Measurements from ENCODE around the gene KCND3. TPM values are rescaled to one million over a fixed set of nuclear protein-coding genes. Genes with fewer than 3 reads are reported as not detected.
"Not testable (repeated sequence)": the region's sequence is repeated elsewhere in the genome, so short reads cannot be mapped to it uniquely, and the experiment has no call there.

The KCND3 gene
- total RNA-seq, 2 experiments from 2014 or later: not detected

DNA sequence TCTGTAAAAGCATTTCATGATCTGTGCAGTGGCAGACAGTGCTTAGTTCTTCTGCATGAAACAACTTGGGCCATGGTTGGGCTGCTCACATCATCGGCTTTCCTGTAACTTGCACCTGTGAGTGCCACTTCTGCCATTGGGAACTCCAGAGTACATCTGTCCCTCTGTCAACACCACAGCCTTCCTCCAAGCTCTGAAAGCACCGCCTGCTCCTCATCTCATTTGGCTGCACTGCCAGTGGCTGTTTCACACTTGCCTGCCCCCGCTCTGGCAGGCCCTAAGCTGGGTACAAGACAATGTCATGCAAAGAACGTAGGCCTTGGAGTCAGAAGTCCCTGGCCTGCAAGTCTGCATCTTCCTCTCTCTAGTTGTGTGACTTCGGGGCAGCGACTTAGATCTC, 187.4 kb downstream of the KCND3 start:
- Mint-ChIP-seq H3K9me3 (no peaks in the 10 kb centered on the region), H3K36me3 (no peaks in the 10 kb centered on the region), H3K27me3 (no peaks in the 10 kb centered on the region), H3K27ac (no peak overlapping the region), H3K4me3 (no peak overlapping the region), H3K4me1 (no peaks in the 10 kb centered on the region)
- no peak for DNase-seq
- no peak for ATAC-seq (ENCODE audit: low read depth)
- POLR2A ChIA-PET: no interaction called here

DNA sequence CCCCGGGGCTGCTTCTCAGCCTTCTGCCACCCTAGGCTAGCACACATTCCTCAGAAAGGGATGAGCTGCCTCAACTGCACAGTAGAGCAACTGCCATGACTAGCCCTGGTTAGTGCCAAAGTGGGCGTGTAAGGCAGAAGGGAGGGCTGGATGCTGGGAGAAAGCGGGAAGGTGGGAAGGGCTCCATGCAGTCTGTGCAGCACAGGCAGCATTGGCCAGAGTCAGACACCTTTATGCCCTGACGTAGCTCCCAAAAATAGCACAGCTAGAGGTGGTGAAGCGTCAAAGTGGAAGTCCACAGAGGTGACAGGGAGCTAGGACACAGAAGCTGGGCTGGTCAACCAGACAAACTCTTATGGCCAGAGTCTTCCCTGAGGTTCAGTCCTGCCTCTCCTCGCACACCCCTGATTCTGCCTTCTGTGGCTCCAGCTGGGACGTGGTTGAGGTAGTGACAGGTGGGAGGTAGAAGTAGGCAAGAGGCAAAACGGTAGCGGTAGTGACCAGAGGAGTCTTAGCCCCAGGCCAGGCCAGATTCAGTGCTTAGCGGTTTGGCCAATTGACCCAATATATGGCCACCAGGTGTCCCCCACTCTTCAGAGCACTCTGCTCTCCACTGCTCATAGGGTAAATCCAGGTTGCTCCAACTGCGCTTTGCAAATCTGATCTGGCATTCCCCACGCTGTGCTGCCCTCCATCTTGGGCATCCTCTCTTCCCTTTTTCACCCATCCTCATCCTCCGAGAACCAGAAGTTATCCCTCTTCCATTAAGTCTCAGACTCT, 188.2 kb downstream of the KCND3 start:
- H3K27me3 Mint-ChIP-seq: no peaks in the 10 kb centered on the region
- no peak overlapping the region for H3K27ac Mint-ChIP-seq
- no peaks in the 10 kb centered on the region for H3K36me3 Mint-ChIP-seq
- ATAC-seq (ENCODE audit: low read depth) (no peak), DNase-seq (no peak)
- H3K4me1 Mint-ChIP-seq: no peaks in the 10 kb centered on the region
- H3K9me3 Mint-ChIP-seq: no peaks in the 10 kb centered on the region
- POLR2A ChIA-PET: no interaction called here
- no peak overlapping the region for H3K4me3 Mint-ChIP-seq

DNA sequence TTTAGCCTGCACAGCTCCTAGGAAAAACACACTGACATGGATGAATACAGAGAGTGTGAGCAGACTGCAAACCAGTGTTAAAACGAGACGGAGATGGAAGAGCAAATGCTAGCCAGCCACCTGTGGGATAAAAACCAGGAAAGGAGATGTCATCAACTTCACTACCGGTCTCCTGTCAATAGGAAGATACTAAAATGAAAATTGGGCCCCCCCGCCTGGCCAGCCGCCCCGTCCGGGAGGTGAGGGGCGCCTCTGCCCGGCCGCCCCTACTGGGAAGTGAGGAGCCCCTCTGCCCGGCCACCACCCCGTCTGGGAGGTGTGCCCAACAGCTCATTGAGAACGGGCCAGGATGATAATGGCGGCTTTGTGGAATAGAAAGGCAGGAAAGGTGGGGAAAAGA, 189.7 kb downstream of the KCND3 start:
- H3K27me3 Mint-ChIP-seq; H3K4me1 Mint-ChIP-seq; POLR2A ChIA-PET; ATAC-seq (ENCODE audit: low read depth); H3K4me3 Mint-ChIP-seq; H3K36me3 Mint-ChIP-seq; DNase-seq; H3K27ac Mint-ChIP-seq; H3K9me3 Mint-ChIP-seq: not testable (repeated sequence)

DNA sequence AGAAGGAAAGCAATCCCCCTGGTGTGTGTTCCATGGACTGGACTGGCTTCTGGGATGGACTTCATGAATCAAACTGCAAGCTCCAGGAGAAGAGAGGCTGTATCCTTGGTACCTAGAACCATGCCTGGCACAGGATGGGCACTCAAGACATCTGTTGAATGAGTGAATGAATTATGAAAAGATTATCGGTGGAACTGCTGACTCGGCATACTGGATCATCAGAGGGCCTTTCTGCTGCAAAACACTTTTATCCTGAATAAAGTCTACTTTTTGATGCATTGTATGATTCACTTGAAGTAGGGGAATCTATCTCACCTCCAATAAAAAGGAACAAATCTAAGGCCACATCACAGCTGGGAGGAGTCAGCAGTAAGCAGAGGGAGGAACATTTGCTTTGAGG, 190.9 kb downstream of the KCND3 start:
- POLR2A ChIA-PET: no interaction called here
- Mint-ChIP-seq H3K9me3 (no peaks in the 10 kb centered on the region), H3K4me3 (no peak overlapping the region), H3K36me3 (no peaks in the 10 kb centered on the region), H3K4me1 (no peaks in the 10 kb centered on the region), H3K27me3 (no peaks in the 10 kb centered on the region), H3K27ac (no peak overlapping the region)
- ATAC-seq (ENCODE audit: low read depth) (no peak), DNase-seq (no peak)

DNA sequence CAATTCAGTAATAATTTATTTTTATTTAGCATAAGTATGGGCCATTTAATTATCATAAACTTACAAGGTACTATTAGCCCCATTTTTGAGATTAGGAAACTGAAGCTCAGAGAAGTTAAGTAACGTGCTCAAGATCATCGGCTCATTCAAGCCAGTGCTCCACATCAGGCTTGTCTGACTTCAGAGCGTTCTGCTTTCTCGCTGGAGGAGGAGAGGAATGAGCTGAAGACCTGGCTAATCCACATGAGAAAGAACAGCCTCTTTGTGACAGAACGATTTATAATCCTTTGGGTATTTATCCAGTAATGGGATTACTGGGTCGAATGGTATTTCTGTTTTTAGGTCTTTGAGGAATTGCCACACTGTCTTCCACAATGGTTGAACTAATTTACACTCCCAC, 194.1 kb downstream of the KCND3 start:
- Mint-ChIP-seq H3K27ac (no peak overlapping the region), H3K27me3 (peaks cover 14% of the 10 kb centered on the region), H3K4me1 (no peaks in the 10 kb centered on the region), H3K36me3 (no peaks in the 10 kb centered on the region), H3K9me3 (no peaks in the 10 kb centered on the region), H3K4me3 (no peak overlapping the region)
- DNase-seq (no peak), ATAC-seq (ENCODE audit: low read depth) (no peak)
- POLR2A ChIA-PET: no interaction called here

DNA sequence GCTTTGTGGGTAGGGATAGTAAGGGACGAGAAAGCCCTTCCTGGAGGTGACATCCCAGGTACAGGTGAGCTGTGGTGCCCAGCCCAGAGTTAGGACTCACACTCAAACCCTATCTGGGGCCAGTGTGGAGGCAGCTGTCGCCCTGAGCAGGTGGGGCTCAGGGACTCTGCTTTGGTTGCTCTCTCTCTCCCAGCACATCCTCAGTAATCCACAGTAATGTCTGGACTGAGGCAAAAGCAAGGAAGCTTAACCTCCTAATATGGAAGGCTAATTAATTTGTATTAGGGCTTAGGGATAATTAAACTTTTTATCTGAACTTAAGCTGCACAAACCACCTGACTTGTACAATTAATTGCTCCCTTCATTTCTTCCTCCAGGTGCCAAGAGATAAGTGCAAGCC, 195.5 kb downstream of the KCND3 start:
- no peak overlapping the region for H3K27ac Mint-ChIP-seq
- no peak overlapping the region for H3K4me3 Mint-ChIP-seq
- peaks cover 14% of the 10 kb centered on the region for H3K27me3 Mint-ChIP-seq
- H3K4me1 Mint-ChIP-seq: no peaks in the 10 kb centered on the region
- POLR2A ChIA-PET: no interaction called here
- ATAC-seq (ENCODE audit: low read depth) (no peak), DNase-seq (no peak)
- H3K36me3 Mint-ChIP-seq: no peaks in the 10 kb centered on the region
- no peaks in the 10 kb centered on the region for H3K9me3 Mint-ChIP-seq

GRCh38 chr1:111792249-111792648, 197.2 kb downstream of the KCND3 start:
- Mint-ChIP-seq H3K36me3 (no peaks in the 10 kb centered on the region), H3K27ac (no peak overlapping the region), H3K4me3 (no peak overlapping the region), H3K4me1 (no peaks in the 10 kb centered on the region), H3K27me3 (peaks cover 16% of the 10 kb centered on the region), H3K9me3 (no peaks in the 10 kb centered on the region)
- DNase-seq (no peak), ATAC-seq (ENCODE audit: low read depth) (no peak)
- POLR2A ChIA-PET: no interaction called here

DNA sequence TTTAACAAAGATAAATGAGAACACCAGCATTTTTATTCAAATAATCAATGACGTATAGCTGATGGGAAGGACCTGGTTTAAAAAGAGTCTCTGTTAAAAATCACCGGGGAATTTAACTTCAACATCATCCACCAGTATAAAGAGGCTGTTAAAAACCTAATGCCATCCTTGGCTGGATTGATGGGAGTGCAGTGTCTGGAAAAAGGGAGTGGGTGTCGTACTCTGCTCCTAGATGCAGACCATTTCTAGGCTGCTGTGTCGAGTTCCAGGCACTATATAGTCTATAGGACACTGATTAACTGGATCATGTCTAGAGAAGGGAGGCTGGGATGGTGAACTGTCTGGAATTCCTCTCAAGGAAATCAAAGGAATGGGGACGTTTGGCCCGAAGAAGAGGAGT, 197.7 kb downstream of the KCND3 start:
- H3K36me3 Mint-ChIP-seq: no peaks in the 10 kb centered on the region
- POLR2A ChIA-PET: no interaction called here
- H3K4me3 Mint-ChIP-seq: no peak overlapping the region
- H3K27ac Mint-ChIP-seq: no peak overlapping the region
- H3K27me3 Mint-ChIP-seq: peaks cover 16% of the 10 kb centered on the region
- no peaks in the 10 kb centered on the region for H3K4me1 Mint-ChIP-seq
- no peak for ATAC-seq (ENCODE audit: low read depth)
- DNase-seq: no peak
- no peaks in the 10 kb centered on the region for H3K9me3 Mint-ChIP-seq

DNA sequence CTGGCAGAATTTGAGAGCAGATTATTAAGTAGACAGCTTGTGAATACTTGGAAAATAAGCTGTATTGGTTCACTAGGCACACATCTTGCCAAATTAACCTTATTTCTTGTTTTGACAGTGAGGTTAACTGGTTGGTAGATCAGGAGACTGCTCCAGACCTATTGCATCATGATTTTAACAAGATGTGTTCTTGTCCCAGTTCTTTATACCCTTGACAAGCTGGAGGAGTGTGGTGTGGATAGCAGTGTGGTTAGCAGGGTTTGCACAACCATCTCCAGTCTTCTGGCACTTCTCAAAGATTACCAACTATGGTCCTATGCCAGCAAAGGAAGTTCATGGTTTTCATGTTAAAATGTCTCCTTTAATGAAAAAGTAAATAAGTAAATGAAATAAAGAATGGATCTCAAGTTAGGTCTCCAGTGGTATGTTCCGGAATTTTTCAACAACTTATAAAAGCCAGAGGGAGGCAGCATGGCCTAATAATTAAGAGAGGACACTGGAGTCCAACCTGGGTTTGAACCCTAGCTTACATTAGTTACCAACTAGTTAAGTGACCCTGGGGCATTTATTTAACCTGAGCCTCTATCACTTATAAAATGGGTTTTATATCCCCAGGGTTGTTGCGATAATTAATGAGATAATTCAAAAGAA, 199.7 kb downstream of the KCND3 start:
- DNase-seq (no peak), ATAC-seq (ENCODE audit: low read depth) (no peak)
- Mint-ChIP-seq H3K9me3 (no peaks in the 10 kb centered on the region), H3K4me3 (no peak overlapping the region), H3K27ac (no peak overlapping the region), H3K36me3 (no peaks in the 10 kb centered on the region), H3K27me3 (peaks cover 18% of the 10 kb centered on the region), H3K4me1 (no peaks in the 10 kb centered on the region)
- POLR2A ChIA-PET: no interaction called here

DNA sequence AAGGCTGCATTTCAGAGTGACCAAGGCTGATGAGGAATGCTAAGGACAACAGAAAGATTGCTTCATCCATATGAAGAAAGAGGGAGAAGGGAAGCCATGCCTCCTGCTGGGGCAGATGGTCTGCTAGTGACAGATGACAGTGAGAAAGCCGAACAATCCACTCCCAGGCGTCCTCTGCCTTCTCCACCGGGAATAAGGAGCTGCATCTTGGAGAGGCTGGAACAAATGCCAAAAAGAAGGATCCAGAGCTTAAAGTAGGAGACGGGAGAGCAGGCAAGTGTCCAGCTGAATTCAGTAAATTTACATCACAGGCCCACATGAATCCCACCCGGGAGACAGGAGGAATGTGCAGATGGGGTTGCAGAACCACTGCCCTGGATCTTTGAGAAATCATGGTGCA, 200.3 kb downstream of the KCND3 start:
- no peaks in the 10 kb centered on the region for H3K4me1 Mint-ChIP-seq
- DNase-seq (no peak), ATAC-seq (ENCODE audit: low read depth) (no peak)
- no peak overlapping the region for H3K4me3 Mint-ChIP-seq
- POLR2A ChIA-PET: no interaction called here
- peaks cover 20% of the 10 kb centered on the region for H3K27me3 Mint-ChIP-seq
- no peaks in the 10 kb centered on the region for H3K9me3 Mint-ChIP-seq
- H3K27ac Mint-ChIP-seq: no peak overlapping the region
- no peaks in the 10 kb centered on the region for H3K36me3 Mint-ChIP-seq

DNA sequence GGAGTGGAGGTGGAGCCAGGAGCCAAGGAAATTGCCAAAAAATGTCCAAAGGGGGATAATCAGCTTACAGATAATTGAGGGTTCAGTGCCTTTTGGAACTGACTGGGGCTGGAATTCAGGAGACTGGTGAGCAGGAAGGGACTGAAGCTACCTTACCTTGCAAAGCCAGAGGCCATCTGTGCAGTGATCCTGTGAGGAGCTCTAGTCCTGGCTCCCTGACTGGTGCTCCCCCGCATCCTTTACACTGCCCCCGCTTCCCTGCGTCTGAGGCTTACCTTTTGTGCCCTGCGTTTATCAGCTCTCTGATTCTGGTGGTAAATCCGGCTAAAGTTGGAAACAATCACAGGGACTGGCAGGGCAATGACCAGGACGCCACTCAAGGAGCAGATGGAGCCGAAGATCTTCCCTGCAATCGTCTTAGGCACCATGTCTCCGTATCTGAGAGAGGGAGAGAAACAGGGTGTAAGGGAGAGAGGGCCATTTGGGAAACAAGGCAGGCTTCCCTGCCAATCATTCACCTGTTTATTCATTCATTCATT, 202.7 kb downstream of the KCND3 start:
- Mint-ChIP-seq H3K9me3 (no peaks in the 10 kb centered on the region), H3K36me3 (no peaks in the 10 kb centered on the region), H3K27me3 (peaks cover 20% of the 10 kb centered on the region), H3K27ac (no peak overlapping the region), H3K4me1 (no peaks in the 10 kb centered on the region), H3K4me3 (no peak overlapping the region)
- POLR2A ChIA-PET: no interaction called here
- DNase-seq (no peak), ATAC-seq (ENCODE audit: low read depth) (no peak)

DNA sequence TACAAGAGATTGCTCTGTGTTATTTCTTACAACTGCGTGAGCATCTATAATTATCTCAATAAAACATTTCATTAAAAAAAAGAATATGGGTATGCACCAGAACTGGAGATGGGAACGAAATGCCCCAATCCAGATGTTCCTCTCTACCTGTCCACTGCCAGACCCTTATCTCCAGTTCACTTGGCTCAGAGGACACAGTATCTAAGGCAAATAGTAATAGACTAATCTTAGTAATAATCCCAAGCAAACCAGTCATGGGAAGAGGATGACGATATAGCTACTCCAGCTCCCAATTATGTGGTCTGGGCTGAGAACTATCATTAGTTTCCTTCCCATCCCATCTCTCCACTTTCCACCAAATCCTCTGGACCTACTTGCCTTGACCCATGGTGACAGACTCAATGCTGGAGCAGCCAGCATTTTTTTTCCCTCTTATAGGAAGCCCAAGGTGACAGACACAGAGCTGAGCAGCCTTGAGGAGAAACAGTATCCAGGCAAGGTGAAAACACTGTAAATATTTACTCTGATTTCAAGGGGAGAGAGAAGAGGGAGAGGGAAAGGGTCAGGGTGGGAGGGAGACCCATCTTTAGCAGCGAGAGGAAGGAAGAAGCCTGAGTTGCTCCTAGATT, 205.1 kb downstream of the KCND3 start:
- POLR2A ChIA-PET: no interaction called here
- ATAC-seq (ENCODE audit: low read depth) (no peak), DNase-seq (no peak)
- Mint-ChIP-seq H3K27me3 (peaks cover 11% of the 10 kb centered on the region), H3K36me3 (no peaks in the 10 kb centered on the region), H3K9me3 (no peaks in the 10 kb centered on the region), H3K27ac (no peak overlapping the region), H3K4me3 (no peak overlapping the region), H3K4me1 (no peaks in the 10 kb centered on the region)

DNA sequence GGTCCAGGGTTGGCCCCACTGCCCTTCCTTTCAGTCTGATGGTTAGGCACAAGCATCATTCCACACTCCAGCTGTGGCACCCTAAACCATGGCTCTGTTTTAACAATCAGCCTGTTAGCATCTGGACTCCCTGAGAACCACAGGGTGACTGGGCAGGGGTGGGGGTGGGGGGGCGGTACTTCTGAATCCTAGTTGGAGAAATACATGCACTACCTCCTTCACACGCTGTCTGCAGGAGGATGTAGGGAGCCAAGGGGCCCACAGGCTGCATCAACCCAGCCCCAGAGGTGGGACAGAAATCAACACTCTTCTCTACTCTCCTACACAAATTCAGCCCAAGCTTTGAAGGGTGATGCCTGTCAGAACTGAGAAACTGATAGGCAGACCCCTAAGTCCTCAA, 209.9 kb downstream of the KCND3 start:
- Mint-ChIP-seq H3K36me3 (no peaks in the 10 kb centered on the region), H3K4me3 (no peak overlapping the region), H3K9me3 (no peaks in the 10 kb centered on the region), H3K4me1 (no peaks in the 10 kb centered on the region), H3K27me3 (peaks cover 6% of the 10 kb centered on the region), H3K27ac (no peak overlapping the region)
- DNase-seq: no peak
- ATAC-seq (ENCODE audit: low read depth): no peak
- POLR2A ChIA-PET: no interaction called here

DNA sequence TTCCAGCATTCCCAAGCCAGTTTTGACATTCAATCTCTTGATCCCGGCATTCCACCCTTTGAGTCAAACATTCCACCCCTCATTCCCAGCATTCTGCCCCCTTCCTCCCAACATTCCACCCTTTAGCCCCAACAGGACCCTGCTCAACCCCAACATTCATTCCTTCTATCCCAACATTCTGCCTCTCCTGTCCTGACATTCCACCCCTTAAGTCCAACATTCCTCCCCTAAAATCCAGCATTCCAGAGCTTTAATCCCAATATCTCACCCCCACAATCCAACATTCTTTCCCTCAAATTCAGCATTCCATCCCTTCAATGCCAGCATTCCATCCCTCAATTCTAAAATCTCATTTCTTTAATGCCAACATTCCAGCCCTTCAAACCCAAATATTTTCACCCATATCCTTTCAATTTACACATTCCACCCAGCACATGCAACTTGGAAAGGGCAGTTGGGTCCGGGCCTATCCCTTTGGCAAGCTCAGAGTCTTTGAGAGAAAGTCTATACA, 210.9 kb downstream of the KCND3 start:
- POLR2A ChIA-PET: no interaction called here
- no peak for ATAC-seq (ENCODE audit: low read depth)
- Mint-ChIP-seq H3K36me3 (no peaks in the 10 kb centered on the region), H3K9me3 (no peaks in the 10 kb centered on the region), H3K27ac (no peak overlapping the region), H3K27me3 (peaks cover 5% of the 10 kb centered on the region), H3K4me1 (no peaks in the 10 kb centered on the region), H3K4me3 (no peak overlapping the region)
- DNase-seq: no peak
